GM11168 (cell line): Measurements from ENCODE around the gene LYRM1.

ENCODE experiments used
- in situ Hi-C: fragments of 300-500 bp; cut with MboI; formaldehyde crosslinking; loops from one replicate; pipeline ENCODE4 v1.12.0; 2022; ENCODE audit warnings: low sequenced_read_pairs; ENCODE audit not compliant: unreplicated experiment

The LYRM1 gene

DNA sequence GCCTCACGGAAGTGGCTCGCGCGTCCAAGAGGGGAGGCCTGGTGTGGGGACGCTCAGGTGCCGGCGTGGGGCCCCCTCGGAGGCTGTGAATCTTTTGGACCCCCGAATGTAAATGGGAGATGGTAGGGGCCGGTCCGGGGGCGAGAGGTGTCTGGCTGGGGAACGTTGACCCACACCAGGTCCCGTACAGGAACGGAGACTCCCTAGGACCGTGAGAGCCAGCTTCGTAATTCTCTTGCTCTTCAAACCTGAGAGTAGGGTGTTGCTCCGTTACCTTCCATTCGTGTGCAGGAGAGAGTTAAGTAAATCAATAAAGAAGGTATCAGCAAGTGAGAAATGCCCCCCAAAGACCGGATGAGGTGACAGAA lies 481 bp downstream of the LYRM1 start:
- in situ Hi-C loops = no loop called here

GRCh38 chr16:20901436-20902112 lies 1.0 kb downstream of the LYRM1 start:
- in situ Hi-C loops = no loop called here

DNA sequence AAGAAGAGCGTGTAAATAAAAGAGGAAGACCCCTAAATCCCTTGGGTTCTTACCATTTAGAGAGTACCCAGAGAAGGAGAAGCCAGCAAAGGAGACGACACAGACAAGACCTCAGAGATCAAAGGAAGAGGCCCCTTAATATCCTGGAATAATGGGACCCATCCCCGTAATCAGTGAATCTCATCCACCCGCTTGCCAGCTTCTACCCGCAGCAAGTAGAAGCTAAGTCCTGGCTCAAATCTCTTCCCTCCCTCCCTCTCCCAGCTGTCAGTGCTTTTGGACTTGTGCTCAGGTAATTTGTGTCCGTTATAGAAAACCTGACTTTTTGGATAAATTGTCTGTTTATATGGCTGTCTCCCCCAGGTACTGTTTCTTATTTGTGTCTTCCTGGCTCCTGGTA lies 1.9 kb downstream of the LYRM1 start:
- in situ Hi-C loops = no loop called here

DNA sequence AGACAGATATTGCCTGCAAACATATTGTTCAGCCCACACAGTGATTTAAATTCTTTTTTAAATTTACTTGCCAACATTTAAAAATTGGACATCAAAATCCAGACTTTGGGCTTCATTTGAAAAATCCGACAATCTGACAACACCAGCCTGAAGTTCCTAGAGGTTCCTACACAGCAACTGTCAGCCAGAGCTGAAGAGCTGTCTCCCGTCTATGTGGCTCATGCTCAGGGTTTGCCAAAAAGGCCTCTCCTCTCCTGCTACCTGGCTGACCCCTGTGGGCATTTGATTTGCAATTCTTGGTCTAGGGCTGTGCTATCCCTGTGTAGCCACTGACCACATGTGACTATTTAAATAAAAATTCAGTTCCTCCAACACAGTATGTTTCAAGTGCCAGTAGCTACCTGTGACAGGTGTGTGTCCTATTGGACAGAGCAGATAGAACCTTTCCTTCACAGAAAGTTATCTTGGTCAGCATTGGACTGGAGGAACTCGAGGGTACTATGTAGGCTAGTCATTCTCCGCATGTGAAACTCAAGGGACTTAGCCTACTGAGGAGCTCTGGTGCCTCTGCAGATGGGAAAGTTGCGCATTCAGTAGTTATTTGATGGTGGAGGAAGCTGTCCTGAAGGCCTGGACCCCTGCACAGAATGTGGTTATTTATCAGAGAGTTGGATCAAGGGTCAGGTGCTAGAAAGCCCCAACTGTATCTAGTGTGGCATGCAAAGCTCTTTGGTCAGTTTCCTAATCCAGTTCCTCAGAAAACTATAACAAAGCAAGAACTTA lies 2.7 kb downstream of the LYRM1 start:
- in situ Hi-C loops = no loop called here

DNA sequence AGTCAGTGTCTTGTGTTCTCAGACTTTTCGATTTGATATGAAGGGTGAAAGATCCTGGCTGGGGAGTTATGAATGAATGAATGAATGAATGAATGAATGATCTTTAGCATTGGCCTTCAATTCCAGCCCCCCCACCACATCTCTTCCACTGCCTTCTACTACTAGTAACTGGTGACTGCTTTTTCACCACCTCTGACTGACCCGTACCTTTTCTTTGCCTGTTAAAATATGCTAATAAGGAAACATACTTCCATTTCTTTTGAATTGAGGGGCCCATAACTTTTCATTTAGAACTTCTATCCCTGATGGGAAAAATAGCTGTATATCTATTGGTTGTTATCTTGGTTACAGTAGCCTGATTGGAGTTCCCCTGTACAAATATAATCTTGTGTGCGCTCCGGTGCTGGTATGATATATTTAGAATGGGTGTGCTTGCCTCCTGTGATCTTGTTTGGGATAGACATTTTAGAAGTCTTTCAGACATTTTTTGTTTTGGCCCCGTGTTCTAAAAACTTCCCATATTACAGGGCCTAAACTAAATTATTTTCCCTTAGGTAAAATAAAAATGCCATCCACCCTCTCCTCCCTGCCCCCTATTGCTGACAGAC lies 3.4 kb downstream of the LYRM1 start:
- in situ Hi-C loops = no loop called here

GRCh38 chr16:20904507-20905081 lies 4.0 kb downstream of the LYRM1 start:
- in situ Hi-C loops = no loop called here

DNA sequence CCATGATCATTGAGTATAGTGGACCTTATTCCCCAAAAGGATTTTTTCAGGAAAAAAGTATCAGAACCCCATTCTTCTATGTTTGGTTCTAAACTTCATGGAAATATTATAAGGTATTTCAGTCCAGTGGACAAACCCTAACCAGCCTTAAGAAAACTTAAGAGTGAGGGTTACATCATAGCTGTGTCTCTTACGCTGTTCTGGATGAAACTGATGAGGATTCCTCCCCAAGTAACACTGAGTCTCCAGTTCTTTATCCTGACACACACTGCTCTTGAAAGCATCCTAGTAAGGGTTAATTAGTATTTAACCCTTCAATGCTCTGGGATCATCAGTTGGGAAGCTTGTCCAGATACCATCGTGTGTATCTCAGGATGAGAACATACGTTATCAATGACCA lies 5.0 kb downstream of the LYRM1 start:
- in situ Hi-C loops = no loop called here

- in situ Hi-C loops = no loop called here
Observed at GRCh38 chr16:20906341-20907255, 6.0 kb downstream of the LYRM1 start.

DNA sequence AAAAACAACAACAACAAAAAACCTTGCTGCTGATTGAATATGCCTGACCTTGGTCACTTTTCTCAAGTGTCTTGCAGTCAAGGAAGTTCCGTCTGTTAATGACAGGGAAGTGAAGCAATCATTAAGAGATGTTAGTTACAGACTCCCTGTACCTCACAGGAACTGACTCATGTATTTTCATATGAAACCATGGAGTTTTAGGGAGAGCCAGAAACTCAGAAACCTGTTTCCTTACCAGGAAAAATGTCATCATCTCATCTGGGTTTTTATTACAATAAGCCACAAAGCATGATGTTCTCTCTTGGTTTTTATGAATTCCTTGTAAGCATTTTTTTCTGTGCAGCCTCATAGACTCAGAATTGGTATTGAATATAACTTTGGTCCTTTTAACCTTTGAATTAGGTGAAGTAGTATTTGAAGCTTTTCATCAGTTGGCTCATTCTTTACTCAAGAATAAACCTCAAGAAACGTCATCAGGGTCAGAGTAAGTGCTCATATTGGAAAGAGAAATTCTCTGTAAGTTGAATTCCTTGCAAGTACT lies 10.3 kb downstream of the LYRM1 start:
- in situ Hi-C loops = no loop called here

GRCh38 chr16:20911361-20911760 lies 10.8 kb downstream of the LYRM1 start:
- in situ Hi-C loops = no loop called here

- in situ Hi-C loops = no loop called here
Observed at GRCh38 chr16:20916289-20916688, 15.7 kb downstream of the LYRM1 start.

- in situ Hi-C loops = no loop called here
Observed at GRCh38 chr16:20916942-20917341, 16.4 kb downstream of the LYRM1 start.

GRCh38 chr16:20918486-20919239 lies 18.1 kb downstream of the LYRM1 start:
- in situ Hi-C loops = no loop called here

GRCh38 chr16:20920091-20920490 lies 19.5 kb downstream of the LYRM1 start:
- in situ Hi-C loops = no loop called here

- in situ Hi-C loops = no loop called here
Observed at GRCh38 chr16:20920799-20921198, 20.2 kb downstream of the LYRM1 start.

DNA sequence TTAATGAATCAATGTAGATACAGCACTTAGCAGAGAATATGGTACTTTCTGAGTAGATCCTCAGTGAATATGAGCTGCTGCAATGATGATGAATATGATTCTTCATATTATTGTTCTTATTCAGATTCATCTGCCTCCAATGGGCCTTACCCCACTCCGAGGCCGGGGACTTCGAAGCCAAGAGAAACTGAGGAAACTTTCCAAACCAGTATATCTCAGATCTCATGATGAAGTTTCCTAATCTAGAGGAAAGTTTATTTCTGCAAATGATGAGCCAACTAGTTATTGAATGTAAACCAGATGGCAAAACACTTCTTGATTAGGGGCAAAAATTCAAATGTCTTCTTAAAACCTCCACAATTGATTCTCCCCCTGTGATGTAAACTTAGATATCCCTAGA lies 23.3 kb downstream of the LYRM1 start:
- in situ Hi-C loops = no loop called here

GRCh38 chr16:20925751-20926150 lies 25.2 kb downstream of the LYRM1 start:
- in situ Hi-C loops = no loop called here

DNA sequence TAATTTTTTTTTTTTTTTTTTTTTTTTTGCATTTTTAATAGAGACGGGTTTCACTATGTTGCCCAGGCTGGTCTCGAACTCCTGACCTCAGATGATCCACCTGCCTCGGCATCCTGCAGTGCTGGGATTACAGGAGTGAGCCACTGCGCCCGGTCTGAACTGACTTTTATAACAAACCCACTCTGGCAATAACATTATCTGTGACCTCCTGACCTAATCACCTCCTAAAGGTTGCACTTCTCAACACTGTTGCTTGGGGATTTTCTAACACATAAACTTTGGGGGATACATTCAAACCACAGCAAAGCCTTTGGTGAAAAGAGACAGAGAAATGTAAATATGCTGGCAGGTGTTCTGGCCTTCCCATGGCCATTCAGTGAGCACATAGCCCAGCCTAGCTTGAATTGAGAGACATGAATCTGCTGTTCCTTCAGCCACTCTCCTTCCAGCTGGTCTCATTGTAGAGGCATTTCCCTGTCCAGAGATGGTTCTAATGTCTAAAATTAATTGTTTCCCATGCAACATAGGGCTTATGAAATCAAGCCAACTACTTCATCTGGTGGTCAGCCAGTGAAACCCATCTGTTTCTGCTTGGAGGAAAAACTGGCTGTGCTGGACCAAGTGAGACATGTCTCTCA lies 28.3 kb downstream of the LYRM1 start:
- in situ Hi-C loops = no loop called here
